ENCODE measurements around the gene PARVG.

PARVG gene

DNA sequence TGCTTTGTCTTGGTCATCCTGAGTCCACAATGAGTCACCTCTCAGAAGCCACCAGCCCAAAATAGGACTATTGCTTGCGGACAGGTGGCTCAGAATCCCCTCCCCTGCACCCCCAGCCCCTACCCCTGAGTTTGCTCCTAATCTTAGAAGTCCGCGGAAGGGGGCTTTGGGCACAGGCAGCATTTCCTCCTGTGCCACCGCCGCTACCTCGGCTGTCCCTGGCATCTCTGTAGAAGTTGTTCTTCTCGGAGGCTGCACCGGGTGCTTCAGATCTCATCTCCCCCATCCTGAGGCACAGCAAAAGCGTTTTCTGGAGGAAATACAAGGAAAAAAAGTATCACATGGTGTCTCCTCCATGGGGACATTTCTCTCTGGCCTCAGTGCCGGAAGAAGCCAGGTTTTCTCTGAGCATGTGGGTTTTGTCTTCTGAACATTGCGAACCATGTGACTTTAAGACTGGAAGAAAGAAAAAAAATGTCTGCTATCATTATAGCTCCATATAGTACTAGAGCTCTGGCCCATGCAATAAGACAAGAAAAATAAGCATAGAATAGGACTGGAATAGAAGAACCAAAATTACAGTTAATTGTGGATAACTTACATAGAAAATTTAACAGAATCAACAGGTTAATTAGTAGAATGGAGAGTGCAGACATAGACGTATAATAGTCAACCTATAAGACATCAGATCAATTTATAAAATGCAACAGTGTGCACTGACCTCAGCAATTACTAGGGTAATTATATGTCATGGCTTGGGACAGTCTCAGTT lies 68.8 kb downstream of the PARVG start:
- DNase-seq, result no peak
- in situ Hi-C loops (cut with MboI; ENCODE audit: low pct_unique_long_range_greater_than_20kb, low sequenced_read_pairs), result no loop called here

DNA sequence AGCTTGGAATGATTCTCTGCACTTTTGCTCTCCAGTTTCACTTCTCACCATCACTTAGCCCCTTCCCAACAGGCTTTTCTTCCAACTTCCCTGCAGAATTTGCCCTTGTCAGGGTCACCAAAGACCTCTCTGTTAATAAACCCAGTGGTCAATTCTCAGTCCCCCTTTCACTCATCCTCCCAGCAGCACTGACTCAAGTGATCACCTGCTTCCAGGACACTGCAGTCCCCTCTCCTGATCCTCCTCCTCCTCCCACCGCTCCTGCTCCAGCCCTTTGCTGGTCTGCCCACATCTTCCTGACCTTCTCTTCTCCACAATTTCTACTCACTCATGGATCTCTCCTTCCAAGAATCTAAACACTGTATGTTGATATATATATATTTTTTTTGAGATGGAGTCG lies 74.1 kb downstream of the PARVG start:
- in situ Hi-C loops (cut with MboI; ENCODE audit: low pct_unique_long_range_greater_than_20kb, low sequenced_read_pairs), result no loop called here
- DNase-seq, result no peak

DNA sequence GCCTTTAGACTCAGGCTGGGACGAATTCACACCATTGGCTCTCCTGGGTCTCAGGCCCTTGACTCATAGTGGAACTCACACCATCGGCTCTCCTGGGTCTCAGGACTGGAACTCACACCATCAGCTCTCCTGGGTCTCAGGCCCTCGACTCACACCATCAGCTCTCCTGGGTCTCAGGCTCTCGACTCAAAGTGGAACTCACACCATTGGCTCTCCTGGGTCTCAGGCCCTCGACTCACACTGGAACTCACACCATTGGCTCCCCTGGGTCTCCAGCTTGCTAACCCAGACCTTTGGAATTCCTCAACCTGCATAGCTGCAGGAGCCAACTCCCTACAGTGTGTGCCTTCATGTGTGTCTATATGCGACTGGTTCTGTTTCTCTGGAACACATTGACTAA lies 75.4 kb downstream of the PARVG start:
- DNase-seq, result no peak
- in situ Hi-C loops (cut with MboI; ENCODE audit: low pct_unique_long_range_greater_than_20kb, low sequenced_read_pairs), result no loop called here

DNA sequence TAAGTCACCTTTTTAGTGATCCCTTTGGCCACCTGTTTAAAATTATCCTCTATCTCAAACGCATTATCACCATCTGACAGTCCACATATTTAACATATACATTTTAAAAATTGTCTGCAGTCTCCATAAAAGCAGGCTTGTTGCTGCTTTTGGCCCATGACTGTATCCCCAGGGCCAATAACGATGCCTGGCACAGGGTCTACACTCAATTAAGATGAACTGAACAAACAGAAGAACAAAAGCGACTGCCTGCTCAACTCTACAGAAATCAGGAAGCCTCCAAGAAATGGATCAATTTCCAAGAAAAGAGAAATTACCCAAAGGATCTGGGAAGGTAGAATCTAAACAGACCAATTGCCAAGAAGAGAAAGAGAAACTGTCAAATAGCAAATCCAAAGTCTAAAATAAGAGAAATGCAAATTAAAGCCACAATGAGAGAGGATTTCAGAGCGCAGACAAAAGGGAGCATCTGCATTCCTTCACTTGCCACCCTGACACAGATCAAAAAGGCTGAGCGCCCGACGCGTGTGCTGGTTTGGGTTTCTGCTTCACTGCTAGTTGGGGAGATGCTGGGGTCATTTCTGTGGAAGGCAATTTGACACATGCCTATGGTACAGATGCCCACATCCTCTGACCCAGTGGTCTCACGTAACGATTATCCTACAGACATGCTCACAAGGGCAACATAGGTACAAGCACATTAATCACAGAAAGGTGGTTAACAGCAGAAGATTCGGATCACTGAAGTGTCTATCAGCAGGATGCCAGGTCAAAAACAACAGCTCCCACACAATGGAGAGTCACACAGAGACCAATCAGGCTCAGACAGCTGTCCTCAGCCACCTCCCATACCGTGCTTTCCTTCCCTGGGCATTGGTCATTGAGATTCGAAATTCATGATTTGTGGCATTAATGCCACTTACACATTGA lies 76.1 kb downstream of the PARVG start:
- in situ Hi-C loops (cut with MboI; ENCODE audit: low pct_unique_long_range_greater_than_20kb, low sequenced_read_pairs), result no loop called here

More for the DNA sequence above, 76.1 kb downstream of the PARVG start:
- no peak for DNase-seq
